Prostate gland (tissue), 2 donors: ENCODE measurements around the gene ZNF254. TPM values are rescaled to one million over a fixed set of nuclear protein-coding genes. Genes with fewer than 3 reads are reported as not detected.

Experiments
- DNase-seq: peaks from one replicate; pipeline ENCODE4 v3.0.0-alpha.2; 2019; ENCODE audit warnings: low spot score
- H3K27ac ChIP-seq, 2 donors: fragments of 200-600 bp; sonication (generic); 2 replicates each; pipeline ENCODE4 v1.5.1; 2017 to 2019
- H3K27me3 ChIP-seq: fragments of 200-600 bp; sonication (generic); replicated peaks from 2 replicates; pipeline ENCODE4 v1.5.1; 2019; ENCODE audit not compliant: insufficient read depth
- H3K36me3 ChIP-seq, 2 donors: fragments of 200-600 bp; sonication (generic); 1 replicate in 1 of 2; 2 replicates in 1 of 2; pipeline versions ENCODE4 v1.5.1 to v1.8.1; 2017 to 2019
- H3K4me1 ChIP-seq: fragments of 200-600 bp; sonication (generic); replicated peaks from 2 replicates; pipeline ENCODE4 v1.5.1; 2019
- H3K4me3 ChIP-seq, 2 donors: fragments of 200-600 bp; sonication (generic); 2 replicates each; pipeline ENCODE4 v1.5.1; 2017 to 2019
- H3K9me3 ChIP-seq: fragments of 200-600 bp; sonication (generic); 2 replicates; pipeline ENCODE4 v1.5.1; 2017
- POLR2A ChIP-seq: fragments of 450-650 bp; IDR thresholded peaks from one replicate; pipeline ENCODE4 v1.6.1; 2016; ENCODE audit warnings: antibody characterized with exemption, mild to moderate bottlenecking
- POLR2AphosphoS5 ChIP-seq: sonication (generic); formaldehyde crosslinking; IDR thresholded peaks from one replicate; pipeline ENCODE4 v1.6.1; 2017; ENCODE audit warnings: antibody characterized with exemption
- WGBS: methylation state at CpG from one replicate; pipeline ENCODE4 v1.1.5; 2018; 5-methylcytosine and 5-hydroxymethylcytosine counted together
- intact Hi-C: fragments of 100-400 bp; cut with DNase I; formaldehyde crosslinking; loops from one replicate; pipeline ENCODE4 v1.14.2; 2022
- total RNA-seq, 2 donors: library from RNA; depleted of rRNA; stranded (reverse); fragments of >200 nt; gene quantifications; one replicate each; pipeline ENCODE4 v1.1.0, GENCODE V29; 2016
- TF ChIP-seq, protein P1 (sequence below), 4 experiments: fragments of 200-600 bp in 2 of 4; fragments of 450-650 bp in 2 of 4; sonication (generic) in 2 of 4; IDR thresholded peaks; 1 replicate in 3 of 4; 2 replicates in 1 of 4; pipeline ENCODE4 v1.5.1; 2016 to 2019; ENCODE audit warnings: antibody characterized with exemption in 4 of 4, mild to moderate bottlenecking in 2 of 4, moderate library complexity in 2 of 4

The ZNF254 gene
- total RNA-seq, 2 donors from 2014 or later = 21.8 to 22.7 TPM

- no peak for DNase-seq
- no peak overlapping the region for H3K4me3 ChIP-seq
- no peak overlapping the region for H3K27ac ChIP-seq
- intact Hi-C loops = no loop called here
- 82% methylated on average over 2 of the region's 2 CpGs for WGBS
- H3K9me3 ChIP-seq = no peaks in the 10 kb centered on the region
- TF ChIP-seq POLR2A = no peak
- TF ChIP-seq, protein P1, sequence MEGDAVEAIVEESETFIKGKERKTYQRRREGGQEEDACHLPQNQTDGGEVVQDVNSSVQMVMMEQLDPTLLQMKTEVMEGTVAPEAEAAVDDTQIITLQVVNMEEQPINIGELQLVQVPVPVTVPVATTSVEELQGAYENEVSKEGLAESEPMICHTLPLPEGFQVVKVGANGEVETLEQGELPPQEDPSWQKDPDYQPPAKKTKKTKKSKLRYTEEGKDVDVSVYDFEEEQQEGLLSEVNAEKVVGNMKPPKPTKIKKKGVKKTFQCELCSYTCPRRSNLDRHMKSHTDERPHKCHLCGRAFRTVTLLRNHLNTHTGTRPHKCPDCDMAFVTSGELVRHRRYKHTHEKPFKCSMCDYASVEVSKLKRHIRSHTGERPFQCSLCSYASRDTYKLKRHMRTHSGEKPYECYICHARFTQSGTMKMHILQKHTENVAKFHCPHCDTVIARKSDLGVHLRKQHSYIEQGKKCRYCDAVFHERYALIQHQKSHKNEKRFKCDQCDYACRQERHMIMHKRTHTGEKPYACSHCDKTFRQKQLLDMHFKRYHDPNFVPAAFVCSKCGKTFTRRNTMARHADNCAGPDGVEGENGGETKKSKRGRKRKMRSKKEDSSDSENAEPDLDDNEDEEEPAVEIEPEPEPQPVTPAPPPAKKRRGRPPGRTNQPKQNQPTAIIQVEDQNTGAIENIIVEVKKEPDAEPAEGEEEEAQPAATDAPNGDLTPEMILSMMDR (IDR thresholded peaks at IDR 0.05) = peak in 1 of 4 experiments; percentile 10
- H3K4me1 ChIP-seq = no peaks in the 10 kb centered on the region
- H3K27me3 ChIP-seq = no peaks in the 10 kb centered on the region
- H3K36me3 ChIP-seq = no peaks in the 10 kb centered on the region
Measured at GRCh38 chr19:24159707-24160106, 72.7 kb downstream of the ZNF254 start.

GRCh38 chr19:24166055-24166454 is 79.1 kb downstream of the ZNF254 start:
- Histone ChIP-seq H3K9me3 (no peaks in the 10 kb centered on the region), H3K4me3 (no peak overlapping the region), H3K36me3 (no peaks in the 10 kb centered on the region), H3K27ac (no peak overlapping the region), H3K4me1 (no peaks in the 10 kb centered on the region), H3K27me3 (no peaks in the 10 kb centered on the region)
- DNase-seq = no peak
- TF ChIP-seq POLR2AphosphoS5 (no peak), POLR2A (no peak)
- TF ChIP-seq, protein P1 (IDR thresholded peaks at IDR 0.05) = no peak
- 89% methylated on average over 3 of the region's 3 CpGs for WGBS
- intact Hi-C loops = no loop called here

- Histone ChIP-seq H3K27me3 (no peaks in the 10 kb centered on the region), H3K4me1 (no peaks in the 10 kb centered on the region), H3K27ac (no peak overlapping the region), H3K36me3 (no peaks in the 10 kb centered on the region), H3K9me3 (no peaks in the 10 kb centered on the region), H3K4me3 (no peak overlapping the region)
- no peak for DNase-seq
- 97% methylated on average over 2 of the region's 2 CpGs for WGBS
- intact Hi-C loops = no loop called here
- TF ChIP-seq POLR2AphosphoS5 (no peak), POLR2A (no peak)
- TF ChIP-seq, protein P1 (IDR thresholded peaks at IDR 0.05) = no peak
Measured at GRCh38 chr19:24173882-24174281, 86.9 kb downstream of the ZNF254 start.

DNA sequence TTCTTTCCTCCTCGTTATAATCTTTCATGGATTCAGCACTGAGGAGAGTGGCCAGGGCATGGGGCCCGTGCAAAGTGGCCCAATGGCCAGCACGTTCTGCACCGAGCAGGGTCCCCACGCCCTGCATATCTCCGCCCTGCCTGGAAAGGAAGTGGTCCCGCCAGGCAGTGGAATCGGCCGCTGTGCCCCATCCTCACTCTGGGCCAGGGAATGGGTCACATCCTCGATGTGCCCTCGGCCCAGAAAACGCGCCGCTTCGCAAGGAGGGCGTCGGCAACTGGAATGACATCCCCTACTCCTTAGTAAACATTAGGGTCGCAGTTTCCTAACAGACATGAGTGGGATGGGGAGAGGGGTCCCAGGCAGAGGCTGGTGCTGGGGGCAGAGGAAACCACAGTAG is 90.7 kb downstream of the ZNF254 start:
- 90% methylated on average over 18 of the region's 18 CpGs for WGBS
- Histone ChIP-seq H3K27ac (no peak overlapping the region), H3K27me3 (no peaks in the 10 kb centered on the region), H3K4me3 (no peak overlapping the region), H3K9me3 (no peaks in the 10 kb centered on the region), H3K4me1 (no peaks in the 10 kb centered on the region), H3K36me3 (no peaks in the 10 kb centered on the region)
- TF ChIP-seq POLR2AphosphoS5 (no peak), POLR2A (no peak)
- TF ChIP-seq, protein P1 (IDR thresholded peaks at IDR 0.05) = no peak
- intact Hi-C loops = no loop called here
- no peak for DNase-seq

DNA sequence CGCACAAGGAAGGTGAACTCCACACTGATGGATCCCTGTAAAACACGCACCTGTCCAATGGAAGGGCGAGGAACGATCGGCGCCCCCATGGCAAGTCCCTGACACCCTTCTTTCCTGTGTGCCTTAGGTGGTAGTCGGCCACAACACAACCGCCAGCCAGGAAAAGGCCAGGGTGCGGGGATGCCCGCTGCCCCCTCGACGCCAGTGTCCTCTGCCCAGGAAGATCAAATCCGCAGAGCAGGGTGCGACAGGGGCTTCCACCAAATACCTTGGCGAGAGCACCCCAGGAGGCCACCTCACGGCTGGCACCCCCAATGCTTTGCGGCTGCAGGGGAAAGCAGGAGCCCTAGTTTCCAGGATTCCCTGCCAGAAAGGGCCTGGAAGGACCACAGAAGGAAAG is 91.2 kb downstream of the ZNF254 start:
- H3K4me3 ChIP-seq = no peak overlapping the region
- H3K4me1 ChIP-seq = no peaks in the 10 kb centered on the region
- TF ChIP-seq POLR2A (no peak), POLR2AphosphoS5 (no peak)
- TF ChIP-seq, protein P1 (IDR thresholded peaks at IDR 0.05) = no peak
- H3K36me3 ChIP-seq = no peaks in the 10 kb centered on the region
- intact Hi-C loops = no loop called here
- no peaks in the 10 kb centered on the region for H3K9me3 ChIP-seq
- no peak overlapping the region for H3K27ac ChIP-seq
- DNase-seq = no peak
- H3K27me3 ChIP-seq = no peaks in the 10 kb centered on the region
- WGBS = 88% methylated on average over 16 of the region's 17 CpGs

Other genes starting within 250 kb of the ZNF254 start
- gene ZNF726, start 172.3 kb upstream of the ZNF254 start, total RNA-seq = 1 to 10 TPM; 3.1 to 6.7 TPM